ENCODE data around the gene TCL1B.

TCL1B gene

GRCh38 chr14:95689441-95689840, 3.2 kb downstream of the TCL1B start:
- TF ChIP-seq FOXK2 (IDR thresholded peaks at IDR 0.05), result no peak
- no peak for TF ChIP-seq ZNF384 (IDR thresholded peaks at IDR 0.05)
- no peak for TF ChIP-seq BHLHE40 (IDR thresholded peaks at IDR 0.05; ENCODE audit: borderline replicate concordance)
- no peak for TF ChIP-seq LEF1 (IDR thresholded peaks at IDR 0.05; ENCODE audit: borderline replicate concordance)
- TF ChIP-seq ARNT (IDR thresholded peaks at IDR 0.05), result no peak
- TF ChIP-seq PKNOX1 (IDR thresholded peaks at IDR 0.05), result no peak
- no peak for TF ChIP-seq FOXM1 (IDR thresholded peaks at IDR 0.05; ENCODE audit: borderline replicate concordance)
- no peak for TF ChIP-seq SUZ12 (IDR thresholded peaks at IDR 0.05)
- no peak for TF ChIP-seq NFRKB (IDR thresholded peaks at IDR 0.05)
- TF ChIP-seq ELF4 (IDR thresholded peaks at IDR 0.05), result no peak
- no peak for TF ChIP-seq SP1 (IDR thresholded peaks at IDR 0.05)
- no peak for TF ChIP-seq FOXA1 (IDR thresholded peaks at IDR 0.05)
- TF ChIP-seq HDGF (IDR thresholded peaks at IDR 0.05; ENCODE audit: borderline replicate concordance), result no peak
- TF ChIP-seq L3MBTL2 (conservative IDR thresholded peaks at IDR 0.05), result no peak
- TF ChIP-seq CTBP1 (IDR thresholded peaks at IDR 0.05; ENCODE audit: borderline replicate concordance), result no peak
- no peak for DNase-seq (ENCODE audit: extremely low spot score)
- POLR2A ChIA-PET, result no interaction called here
- CTCF ChIA-PET, result interaction anchor here (1.0 to 1.2 kb wide), 2 partner anchors 9 to 24 kb away, joined by 3 read pairs; no protein-coding TSS in a partner anchor

- DNase-seq (ENCODE audit: extremely low spot score), result no peak
- CTCF ChIA-PET, result no interaction called here
Measured at GRCh38 chr14:95690815-95691214, 4.6 kb downstream of the TCL1B start.

GRCh38 chr14:95691591-95691990, 5.4 kb downstream of the TCL1B start:
- no peak for TF ChIP-seq SP1 (IDR thresholded peaks at IDR 0.05)
- no peak for TF ChIP-seq ELF4 (IDR thresholded peaks at IDR 0.05)
- no peak for TF ChIP-seq FOXK2 (IDR thresholded peaks at IDR 0.05)
- no peak for TF ChIP-seq FOXA1 (IDR thresholded peaks at IDR 0.05)
- no peak for TF ChIP-seq SUZ12 (IDR thresholded peaks at IDR 0.05)
- no peak for TF ChIP-seq LEF1 (IDR thresholded peaks at IDR 0.05; ENCODE audit: borderline replicate concordance)
- no peak for TF ChIP-seq ARNT (IDR thresholded peaks at IDR 0.05)
- no peak for TF ChIP-seq L3MBTL2 (conservative IDR thresholded peaks at IDR 0.05)
- no peak for TF ChIP-seq FOXM1 (IDR thresholded peaks at IDR 0.05; ENCODE audit: borderline replicate concordance)
- no peak for TF ChIP-seq TARDBP (IDR thresholded peaks at IDR 0.05)
- no peak for TF ChIP-seq CTBP1 (IDR thresholded peaks at IDR 0.05; ENCODE audit: borderline replicate concordance)
- no peak for TF ChIP-seq HDGF (IDR thresholded peaks at IDR 0.05; ENCODE audit: borderline replicate concordance)
- TF ChIP-seq NFRKB (IDR thresholded peaks at IDR 0.05), result no peak
- TF ChIP-seq PKNOX1 (IDR thresholded peaks at IDR 0.05), result no peak
- TF ChIP-seq BHLHE40 (IDR thresholded peaks at IDR 0.05; ENCODE audit: borderline replicate concordance), result no peak
- DNase-seq (ENCODE audit: extremely low spot score), result no peak
- POLR2A ChIA-PET, result no interaction called here
- CTCF ChIA-PET, result no interaction called here

More at GRCh38 chr14:95690815-95691214, 4.6 kb downstream of the TCL1B start:
- POLR2A ChIA-PET, result no interaction called here
- no peak for TF ChIP-seq SP1 (IDR thresholded peaks at IDR 0.05)
- TF ChIP-seq ARNT (IDR thresholded peaks at IDR 0.05), result no peak
- no peak for TF ChIP-seq ELF4 (IDR thresholded peaks at IDR 0.05)
- TF ChIP-seq CTBP1 (IDR thresholded peaks at IDR 0.05; ENCODE audit: borderline replicate concordance), result no peak
- no peak for TF ChIP-seq LEF1 (IDR thresholded peaks at IDR 0.05; ENCODE audit: borderline replicate concordance)
- TF ChIP-seq NFRKB (IDR thresholded peaks at IDR 0.05), result no peak

- POLR2A ChIA-PET, result no interaction called here
- TF ChIP-seq ELF4 (IDR thresholded peaks at IDR 0.05), result no peak
- TF ChIP-seq ARNT (IDR thresholded peaks at IDR 0.05), result no peak
- no peak for TF ChIP-seq SP1 (IDR thresholded peaks at IDR 0.05)
- no peak for TF ChIP-seq PKNOX1 (IDR thresholded peaks at IDR 0.05)
- no peak for TF ChIP-seq TARDBP (IDR thresholded peaks at IDR 0.05)
- no peak for TF ChIP-seq SUZ12 (IDR thresholded peaks at IDR 0.05)
- no peak for TF ChIP-seq CTBP1 (IDR thresholded peaks at IDR 0.05; ENCODE audit: borderline replicate concordance)
- no peak for TF ChIP-seq FOXK2 (IDR thresholded peaks at IDR 0.05)
- TF ChIP-seq NFRKB (IDR thresholded peaks at IDR 0.05), result no peak
- TF ChIP-seq FOXA1 (IDR thresholded peaks at IDR 0.05), result no peak
- no peak for TF ChIP-seq HDGF (IDR thresholded peaks at IDR 0.05; ENCODE audit: borderline replicate concordance)
- CTCF ChIA-PET, result no interaction called here
- DNase-seq (ENCODE audit: extremely low spot score), result no peak
Measured at GRCh38 chr14:95692109-95692508, 5.9 kb downstream of the TCL1B start.

- ChIA-PET CTCF (no interaction called here), POLR2A (no interaction called here)
- TF ChIP-seq ZNF384 (IDR thresholded peaks at IDR 0.05), result no peak
- no peak for TF ChIP-seq PKNOX1 (IDR thresholded peaks at IDR 0.05)
- TF ChIP-seq FOXM1 (IDR thresholded peaks at IDR 0.05; ENCODE audit: borderline replicate concordance), result no peak
- no peak for TF ChIP-seq TARDBP (IDR thresholded peaks at IDR 0.05)
- TF ChIP-seq ELF4 (IDR thresholded peaks at IDR 0.05), result no peak
- no peak for TF ChIP-seq SP1 (IDR thresholded peaks at IDR 0.05)
- TF ChIP-seq SUZ12 (IDR thresholded peaks at IDR 0.05), result no peak
- no peak for TF ChIP-seq CTBP1 (IDR thresholded peaks at IDR 0.05; ENCODE audit: borderline replicate concordance)
- TF ChIP-seq ARNT (IDR thresholded peaks at IDR 0.05), result no peak
- TF ChIP-seq FOXA1 (IDR thresholded peaks at IDR 0.05), result no peak
- TF ChIP-seq FOXK2 (IDR thresholded peaks at IDR 0.05), result no peak
- DNase-seq (ENCODE audit: extremely low spot score), result no peak
Measured at GRCh38 chr14:95695051-95695450, 8.8 kb downstream of the TCL1B start.

GRCh38 chr14:95695913-95696312, 9.7 kb downstream of the TCL1B start:
- no peak for TF ChIP-seq ARNT (IDR thresholded peaks at IDR 0.05)
- TF ChIP-seq SUZ12 (IDR thresholded peaks at IDR 0.05), result no peak
- no peak for TF ChIP-seq SP1 (IDR thresholded peaks at IDR 0.05)
- CTCF ChIA-PET, result no interaction called here
- POLR2A ChIA-PET, result no interaction called here
- no peak for DNase-seq (ENCODE audit: extremely low spot score)
